ENCODE data around the gene SPDEF. TPM values are rescaled to one million over a fixed set of nuclear protein-coding genes. Genes with fewer than 3 reads are reported as not detected.

The SPDEF gene
- total RNA-seq: under 1 TPM in 1 of 4 donors, not detected in 3; 0.19 TPM

GRCh38 chr6:34556031-34556471 lies at the start of gene SPDEF:
SPDEF (minus strand) TSS chr6:34556329; CDS start chr6:34544455, 11,874 bp downstream.
- DNase-seq (ENCODE audit: low spot score) (no peak), ATAC-seq (ENCODE audit: low FRiP score) (no peak)
- TF ChIP-seq, protein P1, sequence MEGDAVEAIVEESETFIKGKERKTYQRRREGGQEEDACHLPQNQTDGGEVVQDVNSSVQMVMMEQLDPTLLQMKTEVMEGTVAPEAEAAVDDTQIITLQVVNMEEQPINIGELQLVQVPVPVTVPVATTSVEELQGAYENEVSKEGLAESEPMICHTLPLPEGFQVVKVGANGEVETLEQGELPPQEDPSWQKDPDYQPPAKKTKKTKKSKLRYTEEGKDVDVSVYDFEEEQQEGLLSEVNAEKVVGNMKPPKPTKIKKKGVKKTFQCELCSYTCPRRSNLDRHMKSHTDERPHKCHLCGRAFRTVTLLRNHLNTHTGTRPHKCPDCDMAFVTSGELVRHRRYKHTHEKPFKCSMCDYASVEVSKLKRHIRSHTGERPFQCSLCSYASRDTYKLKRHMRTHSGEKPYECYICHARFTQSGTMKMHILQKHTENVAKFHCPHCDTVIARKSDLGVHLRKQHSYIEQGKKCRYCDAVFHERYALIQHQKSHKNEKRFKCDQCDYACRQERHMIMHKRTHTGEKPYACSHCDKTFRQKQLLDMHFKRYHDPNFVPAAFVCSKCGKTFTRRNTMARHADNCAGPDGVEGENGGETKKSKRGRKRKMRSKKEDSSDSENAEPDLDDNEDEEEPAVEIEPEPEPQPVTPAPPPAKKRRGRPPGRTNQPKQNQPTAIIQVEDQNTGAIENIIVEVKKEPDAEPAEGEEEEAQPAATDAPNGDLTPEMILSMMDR (IDR thresholded peaks at IDR 0.05): no peak

- DNase-seq (ENCODE audit: low spot score) (no peak), ATAC-seq (ENCODE audit: low FRiP score) (no peak)
- TF ChIP-seq, protein P1 (IDR thresholded peaks at IDR 0.05): no peak
Measured at GRCh38 chr6:34603707-34604106, 47.6 kb upstream of the SPDEF start.

DNA sequence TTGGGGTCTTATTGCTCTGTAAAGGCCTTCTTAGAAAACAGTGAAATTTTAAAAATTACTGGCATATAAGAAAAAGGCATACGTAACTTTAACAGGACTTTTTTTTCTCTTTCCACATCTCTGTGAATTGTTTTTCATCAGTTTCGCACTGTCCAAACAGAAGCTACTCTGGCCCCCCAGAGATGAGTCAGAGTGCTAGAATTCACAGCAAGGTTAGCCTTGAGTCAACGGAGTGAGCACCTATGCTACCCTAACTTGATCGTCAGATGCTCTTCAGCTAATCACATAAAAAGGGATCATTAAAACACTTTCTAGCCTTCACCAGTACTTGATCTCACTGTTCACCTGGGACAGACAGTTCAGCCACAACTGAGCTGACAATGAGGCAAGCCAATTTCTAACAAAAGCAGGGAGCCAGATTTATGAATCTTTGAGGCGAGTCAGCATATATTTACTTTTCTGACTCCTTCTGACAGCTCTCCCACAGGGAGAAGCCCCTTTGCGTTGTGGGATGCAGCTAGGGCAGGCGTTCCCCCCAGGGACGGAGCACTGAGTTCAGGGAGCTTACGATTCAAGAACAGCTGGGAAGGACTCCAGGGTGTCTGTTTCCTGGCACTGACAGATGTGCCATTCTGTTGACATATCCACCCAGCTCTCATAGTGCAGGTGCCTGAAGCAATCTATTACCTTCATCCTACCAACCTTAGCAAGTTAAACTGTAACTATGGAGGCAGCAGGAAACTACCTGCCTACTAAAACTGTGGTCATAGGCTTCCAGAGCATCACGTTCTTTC lies 46.4 kb upstream of the SPDEF start:
- TF ChIP-seq, protein P1 (IDR thresholded peaks at IDR 0.05): no peak
- ATAC-seq (ENCODE audit: low FRiP score) (no peak), DNase-seq (ENCODE audit: low spot score) (no peak)

DNA sequence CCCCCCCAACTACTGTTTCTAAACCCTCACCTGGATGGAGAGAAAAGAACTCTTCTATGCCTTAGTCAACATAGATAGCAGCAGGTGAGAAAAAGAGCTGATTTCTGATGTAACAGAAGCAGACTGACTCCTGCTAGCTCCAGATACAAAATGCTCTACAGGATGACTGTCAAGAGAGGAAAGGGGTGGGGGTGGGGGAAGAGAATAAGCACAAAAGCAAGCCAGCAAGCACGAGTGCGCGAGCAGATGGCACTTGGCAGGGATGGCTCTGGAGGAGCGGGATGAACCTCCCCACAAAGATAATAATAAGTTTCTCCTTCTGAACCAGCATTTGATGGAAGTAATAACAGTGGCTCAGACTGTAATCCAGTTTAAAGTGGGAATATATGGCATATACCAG lies 45.6 kb upstream of the SPDEF start:
- DNase-seq (ENCODE audit: low spot score) (no peak), ATAC-seq (ENCODE audit: low FRiP score) (no peak)
- TF ChIP-seq, protein P1 (IDR thresholded peaks at IDR 0.05): no peak

GRCh38 chr6:34600796-34601195 lies 44.7 kb upstream of the SPDEF start:
- no peak for ATAC-seq (ENCODE audit: low FRiP score)
- TF ChIP-seq, protein P1 (IDR thresholded peaks at IDR 0.05): no peak
- DNase-seq (ENCODE audit: low spot score): no peak

DNA sequence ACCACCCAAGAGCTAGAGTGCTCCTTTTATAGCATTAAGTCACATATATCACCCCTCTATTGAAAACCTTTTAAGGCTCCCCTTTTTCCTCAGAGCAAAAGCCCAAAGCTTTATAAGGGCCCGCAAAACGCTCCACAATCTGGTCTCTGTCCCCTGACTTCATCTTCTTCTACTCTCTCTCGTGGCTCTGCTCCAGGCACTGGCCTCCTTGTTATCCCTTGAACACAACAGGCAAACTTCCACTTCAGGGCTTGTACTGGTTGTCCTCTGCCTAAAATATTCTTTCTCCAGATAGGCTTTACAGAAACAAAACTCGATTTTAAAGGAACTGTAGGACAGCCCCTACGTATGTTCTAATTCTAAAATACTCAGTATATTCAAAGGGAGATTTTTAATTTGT lies 44.0 kb upstream of the SPDEF start:
- TF ChIP-seq, protein P1 (IDR thresholded peaks at IDR 0.05): no peak
- ATAC-seq (ENCODE audit: low FRiP score) (no peak), DNase-seq (ENCODE audit: low spot score) (no peak)

GRCh38 chr6:34598712-34599111 lies 42.6 kb upstream of the SPDEF start:
- no peak for ATAC-seq (ENCODE audit: low FRiP score)
- TF ChIP-seq, protein P1 (IDR thresholded peaks at IDR 0.05): no peak
- DNase-seq (ENCODE audit: low spot score): no peak

Data from omental fat pad (tissue), 4 donors.